H9 (cell line): ENCODE data around the gene IQGAP2. TPM values are rescaled to one million over a fixed set of nuclear protein-coding genes. Genes with fewer than 3 reads are reported as not detected.

Source experiments
- DNase-seq: peaks from one replicate; pipeline ENCODE4 v3.0.0-alpha.2; 2017
- H2AFZ ChIP-seq: one replicate; pipeline ENCODE4 v1.6.1; 2013; ENCODE audit warnings: mild to moderate bottlenecking, low read length, control low read depth, moderate library complexity
- H2AK5ac ChIP-seq: 2 replicates; pipeline ENCODE4 v1.6.1; 2013; ENCODE audit warnings: low read length, control low read depth, mixed read lengths; ENCODE audit not compliant: insufficient read length
- H2BK120ac ChIP-seq: one replicate; pipeline ENCODE4 v1.6.1; 2013; ENCODE audit warnings: low read depth, mild to moderate bottlenecking, low read length, control low read depth, inconsistent platforms; ENCODE audit not compliant: poor library complexity, severe bottlenecking
- H2BK12ac ChIP-seq: 2 replicates; pipeline ENCODE4 v1.6.1; 2013; ENCODE audit warnings: low read length, control low read depth, mixed read lengths, low read depth; ENCODE audit not compliant: insufficient read length
- H2BK15ac ChIP-seq: 2 replicates; pipeline ENCODE4 v1.6.1; 2013; ENCODE audit warnings: low read depth, low read length, control low read depth
- H2BK20ac ChIP-seq: one replicate; pipeline ENCODE4 v1.6.1; 2013; ENCODE audit warnings: low read depth, mild to moderate bottlenecking, low read length, control low read depth, inconsistent platforms; ENCODE audit not compliant: poor library complexity, severe bottlenecking
- H2BK5ac ChIP-seq: 2 replicates; pipeline ENCODE4 v1.6.1; 2013; ENCODE audit warnings: low read length, control low read depth, mixed read lengths; ENCODE audit not compliant: insufficient read length
- H3K14ac ChIP-seq: 2 replicates; pipeline ENCODE4 v1.6.1; 2013; ENCODE audit warnings: low read length, control low read depth; ENCODE audit not compliant: insufficient read depth
- H3K18ac ChIP-seq: 2 replicates; pipeline ENCODE4 v1.6.1; 2013; ENCODE audit warnings: low read depth, mild to moderate bottlenecking, mixed read lengths, low read length, control low read depth; ENCODE audit not compliant: insufficient read length
- H3K23ac ChIP-seq: 2 replicates; pipeline ENCODE4 v1.6.1; 2013; ENCODE audit warnings: low read length, control low read depth, mixed read lengths, low read depth; ENCODE audit not compliant: insufficient read length
- H3K23me2 ChIP-seq: 2 replicates; pipeline ENCODE4 v1.6.1; 2013; ENCODE audit warnings: low read depth, mild to moderate bottlenecking, mixed read lengths, low read length, control low read depth; ENCODE audit not compliant: insufficient read length, poor library complexity, severe bottlenecking
- H3K27ac ChIP-seq: 2 replicates; pipeline ENCODE4 v1.5.1; 2013; ENCODE audit warnings: low read length, control low read depth, mixed read lengths, low read depth; ENCODE audit not compliant: insufficient read length
- H3K27me3 ChIP-seq: 2 replicates; pipeline ENCODE4 v1.6.1; 2013; ENCODE audit warnings: low read length, control low read depth, inconsistent platforms; ENCODE audit not compliant: insufficient read depth
- H3K4ac ChIP-seq: 2 replicates; pipeline ENCODE4 v1.6.1; 2013; ENCODE audit warnings: low read depth, mild to moderate bottlenecking, control low read depth, inconsistent platforms, low read length, moderate library complexity
- H3K4me1 ChIP-seq: 2 replicates; pipeline ENCODE4 v1.6.1; 2013; ENCODE audit warnings: low read length, control low read depth, inconsistent platforms; ENCODE audit not compliant: insufficient read depth
- H3K4me2 ChIP-seq: 2 replicates; pipeline ENCODE4 v1.6.1; 2013; ENCODE audit warnings: low read length, control low read depth, mixed read lengths; ENCODE audit not compliant: insufficient read length, insufficient read depth
- H3K56ac ChIP-seq: 2 replicates; pipeline ENCODE4 v1.6.1; 2013; ENCODE audit warnings: low read depth, mild to moderate bottlenecking, mixed read lengths, low read length, control low read depth; ENCODE audit not compliant: insufficient read length
- H3K79me1 ChIP-seq: 2 replicates; pipeline ENCODE4 v1.6.1; 2013; ENCODE audit warnings: low read depth, mild to moderate bottlenecking, moderate library complexity, low read length, control low read depth, inconsistent platforms; ENCODE audit not compliant: insufficient read depth, poor library complexity, severe bottlenecking
- H3K79me2 ChIP-seq: 2 replicates; pipeline ENCODE4 v1.6.1; 2013; ENCODE audit warnings: low read length, control low read depth, inconsistent platforms; ENCODE audit not compliant: insufficient read depth
- H3K9ac ChIP-seq: 2 replicates; pipeline ENCODE4 v1.6.1; 2013; ENCODE audit warnings: low read length, control low read depth, mixed read lengths; ENCODE audit not compliant: insufficient read length; ENCODE audit errors: extremely low read depth
- H3K9me3 ChIP-seq: one replicate; pipeline ENCODE4 v1.6.1; 2013; ENCODE audit warnings: low read depth, low read length, inconsistent platforms; ENCODE audit not compliant: control insufficient read depth
- H3T11ph ChIP-seq: one replicate; pipeline ENCODE4 v1.6.1; 2013; ENCODE audit warnings: mild to moderate bottlenecking, low read length, control low read depth, inconsistent platforms
- H4K20me1 ChIP-seq: one replicate; pipeline ENCODE4 v1.6.1; 2013; ENCODE audit not compliant: control insufficient read depth, insufficient read length, insufficient read depth
- H4K5ac ChIP-seq: 2 replicates; pipeline ENCODE4 v1.6.1; 2013; ENCODE audit warnings: low read depth, mild to moderate bottlenecking, mixed read lengths, low read length, control low read depth; ENCODE audit not compliant: insufficient read length
- H4K8ac ChIP-seq: replicated peaks from 2 replicates; pipeline ENCODE4 v1.6.1; 2013; ENCODE audit warnings: low read length, control low read depth, mixed read lengths, low read depth; ENCODE audit not compliant: insufficient read length
- H4K91ac ChIP-seq: 2 replicates; pipeline ENCODE4 v1.6.1; 2013; ENCODE audit warnings: low read depth, mild to moderate bottlenecking, moderate library complexity, mixed read lengths, low read length, control low read depth; ENCODE audit not compliant: insufficient read length
- H3K27ac Mint-ChIP-seq, 3 experiments: 2 replicates in 2 of 3; 3 replicates in 1 of 3; pipeline ENCODE4 v1.8.0; 2020 to 2021; ENCODE audit warnings: mixed read lengths in 3 of 3, mild to moderate bottlenecking in 1 of 3, moderate library complexity in 1 of 3
- H3K27me3 Mint-ChIP-seq: 2 replicates; pipeline ENCODE4 v1.8.0; 2021; ENCODE audit warnings: low read depth, mild to moderate bottlenecking, moderate library complexity, mixed read lengths
- H3K36me3 Mint-ChIP-seq, 3 experiments: 2 replicates in 2 of 3; 3 replicates in 1 of 3; pipeline ENCODE4 v1.8.0; 2020 to 2021; ENCODE audit warnings: low read depth in 3 of 3, mixed read lengths in 3 of 3; ENCODE audit not compliant: insufficient read depth in 1 of 3
- H3K4me1 Mint-ChIP-seq, 2 experiments: 2 replicates each; pipeline ENCODE4 v1.8.0; 2020; ENCODE audit warnings: mixed read lengths in 2 of 2
- H3K4me3 Mint-ChIP-seq, 2 experiments: 2 replicates in 1 of 2; 3 replicates in 1 of 2; pipeline ENCODE4 v1.8.0; 2020 to 2021; ENCODE audit warnings: mild to moderate bottlenecking in 2 of 2, mixed read lengths in 2 of 2, moderate library complexity in 1 of 2
- H3K9me3 Mint-ChIP-seq, 2 experiments: 2 replicates in 1 of 2; 3 replicates in 1 of 2; pipeline ENCODE4 v1.8.0; 2020; ENCODE audit warnings: mild to moderate bottlenecking in 2 of 2, mixed read lengths in 2 of 2, moderate library complexity in 1 of 2
- CTCF ChIP-seq: fragments of 200-600 bp; sonication (generic); conservative IDR thresholded peaks from 3 replicates; pipeline ENCODE4 v1.8.0; 2021; ENCODE audit warnings: antibody characterized with exemption, mild to moderate bottlenecking
- WGBS: extraction: QIAGEN DNeasy Blood & Tissue Kit; methylation state at CpG from one replicate; pipeline ENCODE4 v1.1.7; 2013; ENCODE audit warnings: missing lambda C conversion rate, low lambda C conversion rate, mixed read lengths; ENCODE audit not compliant: insufficient read length; ENCODE audit errors: extremely low coverage; 5-methylcytosine and 5-hydroxymethylcytosine counted together
- total RNA-seq: library from RNA; stranded (reverse); gene quantifications from 2 replicates; pipeline ENCODE4 v1.2.1, GENCODE V29; 2021

The IQGAP2 gene
- total RNA-seq, 1 experiment from 2014 or later = 22.5 TPM

- H3K4me3 Mint-ChIP-seq = no peak overlapping the region
- WGBS = no CpG with 5 or more reads among the region's 3 CpGs
- no peaks in the 10 kb centered on the region for H3K9me3 ChIP-seq
- H3K36me3 Mint-ChIP-seq = 0 out of 7 replicates have a peak, but pooled peaks cover 0 to 2% (median 0%) of the 10 kb centered on the region in 3 experiments
- H3T11ph ChIP-seq = no peak overlapping the region
- H3K23ac ChIP-seq = no peak overlapping the region
- H2BK120ac ChIP-seq = no peak overlapping the region
- H3K56ac ChIP-seq = no peak overlapping the region
- H3K27ac ChIP-seq = no peak overlapping the region
- no peak overlapping the region for H2BK5ac ChIP-seq
- peaks cover 2% of the 10 kb centered on the region for H4K20me1 ChIP-seq
- no peak overlapping the region for H4K5ac ChIP-seq
- no peaks in the 10 kb centered on the region for H3K9me3 Mint-ChIP-seq
- no peaks in the 10 kb centered on the region for H3K27me3 ChIP-seq
- H2AK5ac ChIP-seq = no peak overlapping the region
- no peak overlapping the region for H3K4ac ChIP-seq
- no peak overlapping the region for H3K4me2 ChIP-seq
- no peak overlapping the region for H3K14ac ChIP-seq
- H3K4me1 Mint-ChIP-seq = peaks cover 7 to 8% of the 10 kb centered on the region in 2 experiments
- no peak overlapping the region for H2AFZ ChIP-seq
- TF ChIP-seq CTCF = no peak
- H2BK12ac ChIP-seq = no peak overlapping the region
- H4K8ac ChIP-seq = no peak overlapping the region
- no peaks in the 10 kb centered on the region for H3K79me2 ChIP-seq
- H3K27ac Mint-ChIP-seq = no peak overlapping the region; a peak in 1 of 7 replicates
- H3K4me1 ChIP-seq = peaks cover 7% of the 10 kb centered on the region; the same call in 1 of the 2 replicates
- H4K91ac ChIP-seq = no peak overlapping the region
- no peak overlapping the region for H3K18ac ChIP-seq
- no peaks in the 10 kb centered on the region for H3K79me1 ChIP-seq
- H3K27me3 Mint-ChIP-seq = no peaks in the 10 kb centered on the region
- H3K23me2 ChIP-seq = no peaks in the 10 kb centered on the region
- no peak overlapping the region for H2BK15ac ChIP-seq
- H3K9ac ChIP-seq = no peak overlapping the region
- H2BK20ac ChIP-seq = no peak overlapping the region
- no peak for DNase-seq
These were observed 182.7 kb downstream of the IQGAP2 start for GRCh38 chr5:76585783-76586217.
